Measurements from ENCODE around the gene ZNF282.
"Not testable (repeated sequence)": the region's sequence is repeated elsewhere in the genome, so short reads cannot be mapped to it uniquely, and the experiment has no call there.

Gene ZNF282

DNA sequence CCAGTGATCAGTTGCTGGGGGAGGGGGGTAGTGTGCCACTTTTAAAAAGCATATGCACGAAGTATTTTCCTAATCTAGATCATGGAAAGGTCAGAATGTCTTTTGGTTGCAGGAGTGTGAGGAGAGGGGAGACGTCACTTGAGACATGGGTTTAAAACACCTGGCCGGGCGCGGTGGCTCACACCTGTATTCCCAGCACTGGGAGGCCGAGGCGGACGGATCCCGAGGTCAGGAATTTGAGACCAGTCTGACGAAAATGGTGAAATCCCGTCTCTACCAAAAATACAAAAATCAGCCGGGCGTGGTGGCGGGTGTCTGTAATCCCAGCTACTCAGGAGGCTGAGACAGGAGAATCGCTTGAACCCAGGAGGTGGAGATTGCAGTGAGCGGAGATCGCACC is 31.0 kb downstream of the ZNF282 start:
- not testable (repeated sequence) for DNase-seq

DNA sequence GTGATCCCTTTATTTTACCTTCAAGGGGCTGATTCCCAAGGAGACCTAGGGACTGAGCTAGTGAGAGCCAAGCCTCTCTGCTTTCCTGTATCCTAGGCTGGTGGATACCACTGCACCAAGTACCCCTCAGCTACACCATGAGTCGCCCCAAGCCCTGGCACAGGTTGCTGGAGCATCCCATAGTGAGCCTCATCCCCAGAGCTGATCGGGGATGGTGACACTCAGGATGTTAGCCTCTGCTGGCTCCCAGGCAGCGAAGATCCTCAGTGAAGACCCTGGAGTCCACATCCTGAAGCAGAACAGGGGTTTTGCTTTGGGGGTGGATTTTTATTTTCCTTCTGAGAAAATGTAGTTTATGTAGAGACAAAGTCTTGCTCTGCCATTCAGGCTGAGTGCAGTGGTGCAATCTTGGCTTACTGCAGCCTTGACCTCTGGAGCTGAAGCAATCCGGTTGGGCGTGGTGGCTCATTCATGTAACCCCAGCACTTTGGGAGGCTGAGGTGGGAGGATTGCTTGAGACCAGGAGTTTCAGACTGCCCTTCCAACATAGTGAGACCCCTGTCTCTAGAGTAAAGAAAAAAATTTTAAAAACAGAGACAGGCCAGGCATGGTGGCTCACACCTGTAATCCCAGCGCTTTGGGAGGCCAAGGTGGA is 31.6 kb downstream of the ZNF282 start:
- no peak for DNase-seq

DNA sequence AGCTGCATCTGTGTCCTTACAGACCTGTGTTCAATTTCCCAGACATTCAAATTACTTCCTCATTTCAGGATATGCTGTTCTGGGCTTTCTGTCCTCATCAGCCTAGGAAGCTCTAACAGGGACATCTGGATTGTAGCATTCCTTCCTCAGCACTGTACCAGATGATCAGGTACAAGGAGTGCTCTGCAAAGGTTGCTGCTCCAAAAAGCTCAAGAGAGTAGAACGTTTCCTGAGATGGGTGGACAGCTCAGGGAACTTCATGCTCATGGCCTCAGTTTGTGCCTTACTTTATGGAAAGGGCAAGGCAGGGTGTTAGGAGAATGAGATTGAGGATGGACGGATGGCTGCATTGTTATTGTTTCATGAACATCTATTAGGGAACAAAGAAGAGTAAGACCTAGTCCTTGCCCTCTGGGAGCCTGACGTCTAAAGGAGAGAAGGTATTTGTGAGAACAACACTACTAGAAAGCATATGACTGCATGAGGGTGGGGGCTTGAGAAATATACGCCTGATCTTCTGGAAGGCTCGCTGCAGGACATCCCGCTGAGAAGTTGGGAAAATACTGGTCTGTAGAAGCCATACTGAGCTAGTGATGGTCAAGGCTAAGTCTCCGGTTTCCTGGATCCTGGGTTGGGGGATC is 33.6 kb downstream of the ZNF282 start:
- DNase-seq: no peak

DNA sequence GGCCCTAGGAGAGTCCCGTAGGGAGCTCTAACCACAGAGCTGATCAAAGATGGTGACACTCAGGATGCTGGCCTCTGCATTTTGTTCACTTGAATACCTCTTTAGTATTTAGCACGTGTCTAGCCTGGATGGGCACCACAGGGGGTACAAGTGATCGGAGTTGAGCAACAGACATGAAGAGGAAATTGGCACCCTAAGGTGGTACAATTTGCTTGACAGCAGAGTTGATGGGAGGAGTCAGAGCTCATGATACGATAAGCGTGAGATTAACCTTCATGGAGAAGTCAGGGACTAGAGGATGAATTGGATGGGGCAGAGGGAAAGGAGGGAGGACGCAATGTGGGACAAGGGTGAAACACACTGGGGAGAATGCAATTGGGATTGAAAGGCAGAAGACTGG is 34.2 kb downstream of the ZNF282 start:
- no peak for DNase-seq

DNA sequence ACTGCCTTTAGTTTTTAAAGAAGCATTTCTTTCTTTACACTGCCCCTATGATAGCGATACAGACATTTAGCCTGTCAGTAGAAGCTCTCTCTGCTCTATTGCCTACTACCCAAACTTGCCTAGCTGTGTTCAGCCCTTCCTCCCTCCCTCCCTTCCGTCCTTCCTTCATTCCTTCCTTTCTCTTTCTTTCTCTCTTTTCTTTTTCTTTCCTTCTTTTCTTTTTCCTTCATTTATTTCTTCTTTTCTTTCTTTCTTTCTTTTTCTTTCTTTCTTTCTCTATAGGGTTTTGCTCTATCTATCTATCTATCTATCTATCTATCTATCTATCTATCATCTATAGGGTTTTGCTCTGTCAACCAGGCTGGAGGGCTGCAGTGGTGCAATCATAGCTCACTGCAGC is 37.0 kb downstream of the ZNF282 start:
- no peak for DNase-seq

DNA sequence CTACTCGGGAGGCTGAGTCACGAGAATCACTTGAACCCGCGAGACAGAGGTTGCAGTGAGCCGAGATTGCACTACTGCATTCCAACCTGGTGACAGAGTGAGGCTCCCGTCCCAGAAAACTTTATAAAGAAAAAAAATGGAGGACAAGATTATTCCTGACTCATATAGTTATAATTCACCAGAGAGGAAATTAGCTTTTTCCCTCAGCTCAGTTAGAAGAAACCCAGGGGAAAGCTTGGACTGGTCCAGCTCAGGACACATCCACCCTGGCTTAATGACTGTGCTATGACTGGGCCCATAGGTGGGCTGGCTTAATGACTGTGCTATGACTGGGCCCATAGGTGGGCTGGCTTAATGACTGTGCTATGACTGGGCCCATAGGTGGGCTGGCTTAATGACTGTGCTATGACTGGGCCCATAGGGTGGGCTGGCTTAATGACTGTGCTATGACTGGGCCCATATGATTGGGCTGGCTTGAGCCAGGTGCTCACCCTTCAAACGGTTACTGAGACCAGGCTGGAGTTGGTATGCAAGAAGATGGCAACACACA is 38.4 kb downstream of the ZNF282 start:
- not testable (repeated sequence) for DNase-seq

DNA sequence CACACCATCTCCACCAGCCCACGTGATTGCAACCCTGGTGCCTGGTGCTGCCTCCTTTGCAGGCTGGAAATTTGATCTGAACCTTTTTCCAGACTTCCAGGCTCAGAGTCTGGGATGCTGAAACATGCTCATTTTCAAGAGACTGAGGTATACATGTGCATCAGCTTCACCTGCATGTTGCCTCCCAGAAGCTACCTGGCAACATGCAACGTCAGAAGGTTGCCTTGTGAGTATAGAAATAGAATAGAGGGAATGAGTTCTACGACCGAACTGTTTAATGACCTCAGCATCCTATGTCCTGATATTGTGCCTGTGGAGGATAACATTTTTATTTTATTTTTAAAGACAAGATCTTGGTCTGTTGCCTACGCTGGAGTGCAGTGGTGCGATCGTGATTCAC is 42.2 kb downstream of the ZNF282 start:
- no peak for DNase-seq

DNA sequence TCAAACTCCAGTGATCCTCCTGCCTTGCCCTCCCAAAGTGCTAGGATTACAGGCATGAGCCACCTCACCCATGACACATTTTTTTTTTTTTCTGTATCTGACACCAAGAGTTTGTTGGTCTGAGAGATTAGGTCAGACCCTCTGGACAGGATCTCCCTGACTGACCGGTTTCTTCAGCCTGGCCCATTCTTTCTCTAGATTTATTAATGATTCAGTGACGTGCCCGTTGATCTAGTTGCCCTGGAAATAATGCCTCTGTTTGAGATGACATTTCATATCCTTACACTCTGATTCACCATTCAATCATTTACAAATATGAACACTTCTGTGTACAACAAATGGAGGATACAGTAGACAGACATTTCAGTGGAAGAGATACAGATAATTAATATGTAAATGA is 42.7 kb downstream of the ZNF282 start:
- DNase-seq: no peak

DNA sequence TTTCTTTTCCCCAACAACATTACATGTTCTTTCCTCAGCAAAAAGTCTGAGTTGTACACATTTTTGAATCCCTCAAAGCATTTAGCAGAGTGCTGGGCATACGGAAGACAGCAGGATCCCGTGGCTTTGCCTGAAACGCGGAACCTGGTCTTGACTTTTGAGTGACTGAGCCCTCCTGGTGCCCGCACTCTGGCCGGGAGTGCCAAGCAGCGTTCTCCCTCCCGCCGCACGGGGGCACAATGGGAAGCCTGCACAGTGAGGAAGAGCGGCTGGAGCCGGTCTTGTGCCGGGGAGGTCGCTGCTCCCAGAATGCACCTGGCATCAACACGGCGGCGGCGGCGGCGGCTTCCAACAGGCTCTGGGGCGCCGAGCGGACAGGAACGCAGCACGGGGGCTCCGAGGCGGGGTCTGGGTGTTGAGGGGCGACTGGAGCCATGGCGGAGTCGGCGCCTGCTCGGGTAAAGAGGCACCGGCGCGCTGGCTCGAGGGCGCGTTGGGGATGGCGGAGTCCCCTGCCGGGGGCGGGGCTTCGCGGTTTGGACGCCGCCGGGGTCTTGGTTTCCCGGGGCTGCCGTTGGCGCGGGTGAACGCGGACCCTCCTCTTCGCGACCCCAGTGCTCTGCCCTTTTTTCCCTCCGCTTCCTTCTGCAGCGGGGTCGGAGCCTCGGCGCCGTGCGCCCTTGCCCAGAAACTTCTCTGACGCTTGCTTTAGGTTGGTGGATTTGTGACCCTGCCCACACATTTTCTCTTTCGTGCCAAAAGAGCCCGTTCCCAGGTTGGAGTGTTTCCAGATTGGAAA is 44.2 kb downstream of the ZNF282 start, which contains the start of gene ZNF212:
Gene ZNF212 (plus strand): TSS at position 307 of the 799 bp plus-strand sequence. CDS start 128 bp downstream, at position 435.
- peak; percentile 85 for DNase-seq

DNA sequence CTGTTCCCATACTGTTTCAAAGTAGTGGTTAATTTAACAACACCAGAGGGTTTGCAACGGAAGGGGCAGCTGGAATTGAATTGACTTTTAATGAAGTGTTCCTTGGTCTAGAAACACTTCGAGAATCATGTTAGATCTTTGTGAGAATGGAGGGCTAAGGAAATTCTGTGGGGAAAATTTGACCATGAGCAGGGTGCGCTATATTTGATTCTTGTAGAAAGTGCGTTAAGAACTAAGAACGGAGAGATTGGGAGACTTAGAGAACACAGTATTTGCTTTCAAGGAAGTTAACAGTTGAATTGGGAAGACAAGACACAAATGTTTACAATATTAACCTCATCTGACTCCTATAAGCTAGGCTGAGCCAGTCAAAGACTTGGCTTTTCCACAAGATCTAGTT is 45.3 kb downstream of the ZNF282 start:
- no peak for DNase-seq

DNA sequence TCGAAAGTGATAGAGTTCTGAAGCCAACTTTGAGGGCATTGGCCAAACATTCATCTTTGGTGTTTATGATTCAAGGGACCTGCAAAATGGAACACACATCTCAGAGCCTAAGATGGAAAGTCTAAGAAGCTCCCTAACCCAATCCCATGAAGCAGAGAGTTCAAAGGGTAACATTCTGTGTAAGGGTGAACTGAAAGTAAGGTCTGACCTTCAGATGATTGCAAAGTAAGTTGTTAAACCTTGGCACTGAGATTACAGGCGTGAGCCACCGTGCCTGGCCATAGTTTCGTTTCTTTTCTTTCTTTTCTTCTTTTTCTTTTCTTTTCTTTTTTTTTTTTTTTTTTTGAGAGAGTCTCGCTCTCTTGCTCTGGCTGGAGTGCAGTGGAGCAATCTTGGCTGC is 46.4 kb downstream of the ZNF282 start:
- DNase-seq: no peak

DNA sequence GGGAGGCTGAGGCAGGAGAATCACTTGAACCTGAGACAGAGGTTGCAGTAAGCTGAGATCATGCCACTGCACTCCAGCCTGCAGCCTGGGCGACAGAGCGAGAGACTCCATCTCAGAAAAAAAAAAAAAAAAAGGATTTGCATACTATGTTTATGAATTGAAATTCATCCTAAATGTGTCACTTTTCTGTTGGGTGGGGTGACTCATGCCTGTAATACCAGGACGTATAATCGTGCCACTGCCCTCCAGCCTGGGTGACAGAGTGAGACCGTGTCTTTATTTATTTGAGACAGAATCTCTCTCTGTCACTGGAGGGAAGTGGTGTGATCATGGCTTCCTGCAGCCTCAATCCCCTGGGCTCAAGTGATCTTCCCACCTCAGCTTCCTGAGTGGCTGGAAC is 49.9 kb downstream of the ZNF282 start:
- DNase-seq: no peak

DNA sequence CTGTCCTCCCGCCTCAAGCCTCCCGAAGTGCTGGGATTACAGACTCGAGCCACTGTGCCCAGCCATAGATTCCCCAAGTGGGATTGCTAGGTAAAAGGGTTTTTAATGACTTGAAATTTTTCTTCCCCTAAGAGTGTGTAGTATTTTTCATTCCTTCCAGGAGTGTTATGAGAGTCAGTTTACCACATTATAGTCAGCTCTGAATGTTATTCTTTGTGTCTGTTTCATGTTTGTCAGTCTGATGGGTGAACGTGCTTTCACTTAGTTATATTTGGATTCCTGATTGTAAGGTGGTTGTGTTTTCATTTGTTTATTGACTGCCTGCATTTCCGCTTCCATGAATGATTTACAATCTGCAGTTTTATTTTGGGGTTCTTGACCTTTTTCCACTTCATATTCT is 50.4 kb downstream of the ZNF282 start:
- no peak for DNase-seq

DNA sequence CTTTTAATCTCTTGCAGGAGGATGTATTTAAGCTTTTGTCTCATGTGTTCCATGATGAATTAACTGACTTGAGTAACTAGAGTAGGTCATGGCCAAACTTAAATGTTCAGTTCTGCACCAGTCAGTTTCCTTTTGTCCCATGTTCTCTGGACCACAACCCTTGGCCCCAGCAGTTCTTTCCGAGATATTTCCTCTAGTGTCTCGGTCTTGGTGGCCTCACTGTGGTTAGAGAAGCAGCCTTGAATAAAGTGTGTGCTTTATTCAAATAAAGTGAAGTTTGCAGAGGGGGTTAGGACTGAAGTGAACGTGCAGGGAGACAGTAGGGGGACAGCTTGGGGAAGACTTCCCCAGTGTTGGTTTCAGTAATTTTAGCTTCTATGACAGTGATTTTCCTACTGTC is 53.4 kb downstream of the ZNF282 start:
- DNase-seq: no peak

DNA sequence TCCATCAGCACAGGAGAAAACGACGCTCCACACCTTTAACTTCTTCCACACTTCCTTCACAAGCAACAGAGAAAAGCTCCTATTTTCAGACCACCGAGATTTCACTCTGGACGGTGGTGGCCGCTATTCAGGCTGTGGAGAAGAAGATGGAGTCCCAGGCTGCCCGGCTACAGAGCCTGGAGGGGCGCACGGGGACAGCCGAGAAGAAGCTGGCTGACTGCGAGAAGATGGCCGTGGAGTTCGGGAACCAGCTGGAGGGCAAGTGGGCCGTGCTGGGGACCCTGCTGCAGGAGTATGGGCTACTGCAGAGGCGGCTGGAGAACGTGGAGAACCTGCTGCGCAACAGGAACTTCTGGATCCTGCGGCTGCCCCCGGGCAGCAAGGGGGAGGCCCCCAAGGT is 54.8 kb downstream of the ZNF282 start:
- not testable (repeated sequence) for DNase-seq

DNA sequence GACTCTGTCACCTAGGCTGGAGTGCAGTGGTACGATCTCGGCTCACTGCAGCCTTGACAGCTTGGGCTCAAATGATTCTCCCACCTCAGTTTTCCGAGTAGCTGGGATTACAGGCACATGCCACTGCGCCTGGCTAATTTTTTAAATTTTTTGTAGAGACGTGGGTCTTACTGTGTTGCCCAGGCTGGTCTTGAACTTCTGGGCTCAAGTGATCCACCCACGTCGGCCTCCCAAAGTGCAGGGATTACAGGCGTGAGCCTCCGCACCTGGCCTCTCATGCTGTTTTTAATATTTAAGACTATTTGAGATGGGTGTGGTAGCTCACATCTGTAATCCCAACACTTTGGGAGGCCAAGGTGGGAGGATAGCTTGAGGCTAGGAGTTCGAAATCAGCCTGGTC is 56.2 kb downstream of the ZNF282 start:
- not testable (repeated sequence) for DNase-seq

DNA sequence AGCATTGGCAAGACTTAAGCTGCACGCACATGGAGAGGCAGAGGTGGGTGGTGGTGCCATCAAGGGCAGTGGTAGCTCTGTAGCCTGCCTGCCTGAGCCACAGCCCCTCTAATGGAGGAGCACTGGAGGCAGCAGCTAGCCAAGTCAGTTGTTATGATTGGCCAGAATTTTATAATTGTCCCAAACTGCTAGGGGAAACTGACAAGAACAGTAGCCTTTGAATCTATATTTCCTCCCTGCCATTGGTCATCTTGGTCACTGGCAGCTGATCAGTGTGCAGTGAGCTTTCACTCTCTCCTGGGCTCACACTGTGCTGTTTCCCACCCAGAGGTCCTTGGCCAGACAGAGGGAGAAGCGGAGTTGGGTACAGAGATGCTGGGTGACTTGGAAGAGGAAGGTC is 57.0 kb downstream of the ZNF282 start:
- DNase-seq: no peak

DNA sequence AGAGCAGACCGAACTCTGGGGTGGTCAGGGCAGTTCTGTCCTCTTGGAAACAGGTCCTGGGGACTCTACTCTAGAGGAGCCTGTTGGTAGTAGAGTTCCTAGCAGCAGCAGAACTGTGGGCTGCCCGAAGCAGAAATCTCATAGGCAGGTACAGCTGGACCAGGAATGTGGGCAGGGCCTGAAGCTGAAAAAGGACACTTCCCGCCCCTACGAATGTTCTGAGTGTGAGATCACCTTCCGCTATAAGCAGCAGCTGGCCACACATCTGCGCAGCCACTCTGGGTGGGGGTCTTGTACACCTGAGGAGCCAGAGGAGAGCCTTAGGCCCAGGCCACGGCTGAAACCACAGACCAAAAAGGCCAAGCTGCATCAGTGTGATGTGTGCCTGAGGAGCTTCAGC is 58.3 kb downstream of the ZNF282 start:
- no peak for DNase-seq

DNA sequence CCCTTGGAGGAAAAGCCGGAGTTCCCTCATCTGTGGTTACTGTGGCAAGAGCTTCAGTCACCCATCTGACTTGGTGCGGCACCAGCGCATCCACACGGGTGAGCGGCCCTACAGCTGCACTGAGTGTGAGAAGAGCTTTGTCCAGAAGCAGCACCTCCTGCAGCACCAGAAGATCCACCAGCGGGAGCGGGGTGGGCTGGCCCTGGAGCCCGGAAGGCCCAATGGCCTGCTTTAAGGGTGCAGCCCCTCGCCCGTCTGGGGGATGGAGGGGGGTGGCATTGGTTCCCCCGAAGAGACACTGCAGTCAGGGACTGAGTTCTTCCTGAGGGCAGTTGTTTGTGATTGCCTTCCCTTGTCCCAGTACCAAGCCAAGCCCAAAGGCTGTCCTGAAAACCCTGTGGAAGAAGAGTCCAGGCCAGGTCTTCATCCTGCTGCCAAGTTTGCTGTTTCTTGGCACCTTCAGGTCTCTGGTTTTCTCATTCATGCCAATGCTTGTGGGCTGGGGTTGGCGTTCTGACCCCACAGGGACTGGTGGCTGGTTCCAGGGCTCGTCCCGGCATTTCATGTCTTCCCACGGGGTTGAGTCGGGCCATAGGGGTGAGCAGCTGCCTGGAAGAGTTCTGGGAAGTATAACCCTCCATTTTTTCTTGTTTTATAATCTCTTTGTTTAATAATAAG is 59.0 kb downstream of the ZNF282 start:
- no peak for DNase-seq

DNA sequence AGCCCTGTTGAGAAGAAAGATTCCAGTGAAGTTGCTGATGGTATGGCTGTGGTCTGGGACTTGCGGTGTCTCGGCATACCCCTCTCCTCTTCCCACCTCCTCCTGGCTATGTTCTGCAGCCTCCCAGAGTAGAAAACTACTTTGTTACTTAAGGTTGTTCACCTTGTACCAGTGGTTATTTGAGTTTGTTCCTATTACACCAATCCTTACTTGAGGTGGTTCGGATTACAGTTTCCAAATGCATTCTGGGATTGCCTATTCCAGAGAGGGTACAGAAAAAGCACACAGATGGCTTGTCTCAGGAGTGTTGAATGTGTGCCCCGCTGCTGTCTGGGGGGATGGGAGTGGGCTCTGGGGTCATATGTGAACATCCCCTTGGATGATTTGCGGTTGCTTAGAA is 59.8 kb downstream of the ZNF282 start:
- DNase-seq: peak; percentile 13

DNA sequence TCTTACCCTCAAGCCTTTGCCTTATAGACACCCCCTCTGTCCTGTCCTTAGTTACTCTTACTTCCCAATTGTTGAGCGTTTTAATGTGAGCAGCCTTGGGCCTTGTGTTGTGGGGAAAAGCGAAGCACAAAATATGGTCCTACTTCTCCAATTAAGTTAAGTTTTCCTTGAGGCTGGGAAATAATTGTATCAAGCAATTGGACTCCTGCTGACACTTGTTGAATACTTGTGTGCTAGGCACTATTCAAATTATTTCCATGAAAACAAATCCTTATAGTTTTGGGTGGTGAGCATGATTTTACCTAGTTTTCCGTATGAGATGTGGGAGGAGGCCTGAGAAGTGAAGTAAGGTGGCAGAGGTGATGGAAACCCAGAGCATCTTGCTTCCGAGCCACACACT is 61.2 kb downstream of the ZNF282 start:
- no peak for DNase-seq

DNA sequence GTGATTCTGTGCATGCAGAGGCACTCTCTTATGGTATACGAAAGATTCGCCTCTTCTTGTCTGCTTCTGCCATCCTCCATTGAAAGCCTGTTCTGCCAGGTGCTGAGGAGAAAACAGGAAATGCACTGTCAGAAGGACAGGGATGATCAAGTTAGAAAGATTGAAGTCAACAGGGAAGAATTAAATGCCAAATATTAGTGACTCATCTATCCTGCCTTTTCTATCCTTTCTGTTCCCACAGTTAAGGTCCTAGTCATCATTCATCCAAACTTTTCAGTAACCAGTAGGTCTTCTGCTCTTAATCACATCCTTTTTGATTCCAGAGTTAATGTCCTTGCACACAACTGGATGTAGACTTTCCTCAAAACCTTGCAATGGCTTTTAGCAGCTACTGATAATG is 61.8 kb downstream of the ZNF282 start:
- DNase-seq: no peak

DNA sequence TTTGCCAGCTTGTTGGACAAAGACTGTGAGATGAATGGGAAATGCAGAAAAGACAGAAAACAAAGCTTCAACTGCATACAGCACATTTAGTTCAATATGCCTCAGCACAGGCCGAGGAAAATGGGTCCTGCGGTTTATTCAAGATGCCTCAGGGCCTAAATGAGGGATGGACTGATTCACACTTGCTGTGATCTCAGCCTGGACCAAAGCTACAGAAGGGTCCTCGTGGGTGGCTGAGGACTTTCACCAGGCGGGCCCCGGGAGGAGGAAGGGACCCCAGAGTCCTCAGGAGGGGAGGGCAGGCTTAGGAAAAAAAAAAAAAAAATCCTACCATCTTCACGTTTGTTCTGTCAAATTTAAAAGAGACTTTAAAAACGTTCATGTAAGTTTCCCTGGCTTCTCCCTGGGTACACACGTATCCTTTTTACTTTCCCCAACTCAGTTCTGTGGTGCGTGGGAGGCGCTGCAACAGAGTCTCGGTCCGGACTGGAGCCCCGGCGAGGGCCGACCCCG is 66.0 kb downstream of the ZNF282 start:
- DNase-seq: no peak

All from NCI-H2171 (cell line).